HL-60/S4 (cell line): ENCODE results near the gene MEOX1.

Experiments
- in situ Hi-C: fragments of 300-500 bp; cut with MboI; formaldehyde crosslinking; loops from 2 replicates; pipeline ENCODE4 v1.14.3; 2022; ENCODE audit warnings: low sequenced_read_pairs

MEOX1 gene

DNA sequence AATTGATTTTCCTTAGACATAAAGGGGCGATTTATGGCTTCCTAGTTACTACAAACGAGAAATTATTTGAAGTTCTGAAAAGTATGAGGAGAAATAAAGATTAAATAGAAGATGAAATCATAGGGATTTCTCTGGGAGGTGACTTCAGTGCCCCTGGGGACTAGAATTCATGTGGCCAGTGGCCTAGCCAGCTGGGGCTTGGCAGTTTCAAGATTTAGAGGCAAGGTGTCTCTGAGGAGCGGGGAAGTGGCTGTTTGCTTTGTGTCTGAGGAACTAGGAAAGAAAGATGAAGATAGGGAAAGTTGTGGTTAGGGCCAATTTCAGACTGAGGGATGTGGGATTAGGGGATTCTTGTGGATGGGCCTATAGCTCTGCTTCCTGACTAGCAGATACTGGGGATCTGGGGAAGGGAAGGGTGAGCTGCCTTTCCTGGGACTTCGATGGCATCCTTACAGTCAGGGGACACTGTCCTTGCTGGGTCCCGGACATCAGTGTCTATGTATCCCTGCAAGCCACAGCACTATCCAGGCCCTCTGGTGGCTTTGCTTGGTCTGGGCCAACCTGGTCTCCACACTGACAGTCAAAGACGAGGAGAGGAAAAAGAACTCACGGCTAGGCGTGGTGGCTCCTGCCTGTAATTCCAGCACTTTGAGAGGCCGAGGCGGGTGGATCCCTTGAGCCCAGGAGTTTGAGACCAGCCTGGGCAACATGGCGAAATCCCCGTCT, 22.4 kb upstream of the MEOX1 start:
- in situ Hi-C loops: no loop called here

DNA sequence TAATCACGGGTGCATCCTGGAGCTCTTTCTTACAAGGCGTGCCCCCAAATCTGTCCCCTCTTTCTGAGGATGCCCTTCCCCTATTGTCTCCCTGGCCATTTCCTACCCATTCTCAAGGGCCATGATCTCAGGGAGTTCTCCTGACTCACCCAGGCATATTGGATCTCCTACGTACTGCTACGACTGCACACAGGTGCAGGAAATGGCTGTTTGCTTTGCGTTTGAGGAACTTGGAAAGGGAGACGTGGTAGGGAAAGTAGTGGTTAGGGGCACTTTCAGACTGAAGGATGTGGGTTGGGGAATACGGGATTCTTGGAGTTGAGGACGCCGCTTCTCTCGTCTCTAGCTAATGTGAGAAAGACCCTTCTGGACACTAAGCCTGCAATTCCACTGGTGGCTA, 18.7 kb upstream of the MEOX1 start:
- in situ Hi-C loops: no loop called here

DNA sequence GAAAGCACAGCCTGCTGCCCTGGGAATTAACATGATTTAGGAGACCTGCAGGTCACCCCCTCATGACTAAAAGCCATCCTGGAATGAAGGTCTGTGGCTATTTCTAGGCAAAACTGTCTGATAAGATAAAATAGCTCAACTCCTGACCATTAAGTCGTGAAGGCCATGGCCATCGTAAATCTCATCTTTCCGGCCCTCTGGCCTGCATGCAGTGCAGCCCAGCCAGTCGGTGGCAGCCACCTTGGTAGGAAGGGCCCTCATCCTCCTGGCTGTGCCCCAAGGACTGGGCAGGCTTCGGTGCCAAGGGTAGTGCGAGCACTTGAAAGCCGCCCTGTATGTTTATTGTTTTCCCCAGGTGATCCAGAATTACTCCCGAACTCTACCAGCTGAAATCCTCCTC, 18.2 kb upstream of the MEOX1 start:
- in situ Hi-C loops: no loop called here

DNA sequence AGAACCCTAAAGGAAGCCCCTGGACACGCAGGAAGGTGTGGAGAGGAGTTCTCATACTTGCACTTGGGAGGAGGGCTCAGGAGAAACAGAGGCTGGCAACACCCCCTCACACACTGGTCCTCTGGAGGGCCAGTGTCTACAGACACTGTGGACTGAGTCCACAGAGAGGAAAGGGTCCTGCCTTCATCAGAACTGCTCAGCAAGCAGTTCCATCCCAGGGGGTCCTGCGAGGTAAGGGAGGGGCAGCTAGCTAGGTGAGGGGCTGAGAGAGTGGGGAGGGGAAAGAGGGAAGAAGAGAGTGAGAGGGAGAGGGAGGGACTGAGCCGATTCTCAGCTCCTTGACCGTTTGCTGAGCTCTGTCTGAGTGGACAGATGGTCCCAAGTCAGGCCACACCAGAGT, 17.7 kb upstream of the MEOX1 start:
- in situ Hi-C loops: no loop called here

DNA sequence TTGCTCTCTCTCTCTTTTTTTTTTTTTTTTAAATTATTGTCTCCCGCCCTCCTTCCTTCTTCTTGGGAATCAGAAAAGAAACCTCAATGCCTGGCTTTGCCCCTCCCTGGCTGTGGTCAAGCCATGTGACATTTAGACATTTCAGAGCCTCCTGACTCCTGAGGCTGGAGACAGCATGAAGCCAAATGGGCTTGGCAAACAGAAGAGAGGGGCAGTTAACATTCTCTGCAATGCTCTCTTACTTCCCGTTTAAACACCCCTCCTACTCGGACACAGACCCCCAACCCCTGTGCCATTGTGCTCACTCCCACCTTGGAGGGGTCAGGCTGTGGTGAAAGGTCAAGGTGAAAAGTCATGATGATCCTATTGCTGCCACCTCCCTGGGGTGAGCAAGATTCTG, 14.7 kb upstream of the MEOX1 start:
- in situ Hi-C loops: no loop called here

DNA sequence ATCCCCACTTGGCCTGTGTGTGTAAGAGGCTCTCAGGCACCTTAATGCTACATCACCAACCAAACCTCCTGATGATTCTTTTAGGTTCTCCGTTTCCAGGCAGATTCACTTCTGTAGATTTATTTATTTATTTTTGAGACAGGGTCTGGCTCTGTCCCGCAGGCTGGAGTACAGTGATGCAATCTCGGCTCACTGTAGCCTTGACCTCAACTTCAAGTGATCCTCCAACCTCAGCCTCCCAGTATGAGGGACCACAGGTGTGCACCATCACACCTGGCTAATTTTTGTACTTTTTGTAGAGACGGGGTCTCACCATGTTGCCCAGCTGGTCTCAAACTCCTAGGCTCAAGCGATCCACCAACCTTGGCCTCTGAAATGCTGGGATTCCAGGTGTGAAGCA, 12.7 kb upstream of the MEOX1 start:
- in situ Hi-C loops: loop anchor here (5.0 kb wide), 1 partner anchor 97 kb away; no protein-coding TSS in a partner anchor

DNA sequence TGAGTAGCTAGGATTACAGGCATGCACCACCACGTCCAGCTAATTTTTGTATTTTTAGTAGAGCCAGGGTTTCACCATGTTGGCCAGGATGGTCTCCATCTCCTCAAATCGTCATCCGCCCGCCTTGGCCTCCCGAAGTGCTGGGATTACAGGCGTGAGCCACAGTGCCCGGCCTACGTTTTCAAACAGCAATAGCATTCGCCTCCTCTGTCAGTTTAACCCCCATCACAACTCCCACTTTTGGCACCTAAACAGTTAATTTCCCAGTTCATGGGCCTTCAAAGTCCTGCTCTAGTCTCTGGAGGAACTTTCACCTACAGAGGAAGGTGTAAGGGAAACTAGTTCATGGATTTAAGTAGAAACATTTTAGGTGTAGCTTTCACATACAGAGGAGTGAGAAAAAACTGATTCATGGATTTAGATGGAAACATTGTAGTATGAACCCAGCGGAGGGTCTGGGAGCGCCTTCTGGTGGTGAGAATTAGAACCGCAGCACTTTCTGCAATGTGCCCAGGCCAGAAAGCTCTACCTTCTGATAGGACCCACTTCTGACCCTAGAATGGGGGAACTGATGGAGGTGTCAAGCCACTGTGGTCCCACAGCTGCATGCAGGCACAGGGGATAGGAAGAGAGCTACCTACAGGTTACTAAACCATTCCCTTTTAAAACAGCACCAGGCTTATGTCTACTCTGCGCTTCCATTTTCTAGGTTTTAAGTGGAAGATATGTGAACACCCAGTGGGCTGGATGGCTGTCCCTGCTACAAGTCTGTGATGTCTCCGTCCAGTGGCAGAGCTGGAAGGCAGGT, 12.0 kb upstream of the MEOX1 start:
- in situ Hi-C loops: loop anchor here (5.0 kb wide), 1 partner anchor 96 kb away; no protein-coding TSS in a partner anchor

DNA sequence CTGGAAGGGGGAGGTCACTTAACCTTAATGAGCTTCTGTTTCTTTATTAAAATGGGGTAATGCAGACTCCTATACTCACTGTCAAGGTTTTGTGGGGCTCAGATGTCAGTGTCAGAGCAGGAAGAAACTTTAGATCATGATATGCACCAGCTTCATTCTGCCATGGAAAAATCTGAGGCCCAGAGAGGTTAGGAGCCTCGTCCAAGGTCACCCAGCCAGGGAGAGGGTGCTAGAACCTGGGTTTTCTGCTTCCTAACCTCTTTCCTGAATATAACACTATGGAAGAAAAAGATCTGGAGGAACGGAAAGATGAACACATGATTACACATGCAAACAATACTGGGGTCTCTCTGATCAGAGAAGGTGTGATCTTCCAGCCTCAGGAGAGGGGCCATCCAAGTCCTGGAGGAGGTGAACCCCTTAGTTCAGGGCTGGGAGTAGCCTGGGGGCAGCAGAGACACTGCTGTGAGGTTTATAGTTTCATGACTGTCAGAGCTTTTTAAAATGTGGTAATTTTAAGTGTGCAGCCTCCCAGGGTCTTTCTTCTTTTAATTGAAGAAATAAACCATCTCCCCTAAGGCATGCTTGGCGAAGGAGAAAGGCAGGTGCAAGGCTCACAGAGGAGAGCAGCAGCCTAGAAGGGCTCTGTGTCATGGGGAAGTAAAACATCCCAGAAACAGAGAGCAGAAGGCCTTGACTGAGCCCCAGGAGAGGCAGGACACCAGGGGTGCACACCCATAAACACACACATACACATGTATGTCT, 10.2 kb upstream of the MEOX1 start:
- in situ Hi-C loops: loop anchor here (5.0 kb wide), 1 partner anchor 95 kb away; no protein-coding TSS in a partner anchor

DNA sequence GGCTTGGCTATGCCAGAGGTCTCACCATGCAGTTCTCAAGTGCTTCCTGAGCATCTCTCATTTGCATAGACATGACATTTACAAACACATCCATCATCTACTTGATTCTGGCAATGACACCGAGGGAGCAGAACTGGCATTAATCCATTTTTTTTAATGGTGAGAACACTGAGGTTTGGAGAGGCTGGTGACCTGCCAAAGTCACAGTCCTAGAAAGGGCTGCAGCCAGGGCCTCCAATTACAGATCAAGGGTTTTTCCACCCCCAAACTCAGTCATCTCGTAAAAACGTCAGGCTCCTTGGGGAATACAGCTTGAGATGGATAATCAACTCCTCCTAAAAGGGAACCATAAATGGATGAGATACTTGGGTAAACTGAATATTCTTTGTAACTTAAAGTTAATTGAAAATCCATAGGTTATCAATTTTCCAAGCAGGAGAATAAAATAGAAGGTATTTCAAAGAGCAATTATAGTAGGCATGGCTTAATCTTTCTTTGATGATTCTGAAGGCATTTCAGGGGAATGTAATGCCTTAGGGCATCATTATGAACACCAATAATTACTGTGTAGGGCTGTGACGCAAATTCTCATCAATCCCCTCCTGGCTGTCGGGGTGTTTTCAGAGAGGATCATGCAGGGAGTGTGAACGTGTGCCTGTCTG, 9.4 kb upstream of the MEOX1 start:
- in situ Hi-C loops: loop anchor here (5.0 kb wide), 1 partner anchor 94 kb away; no protein-coding TSS in a partner anchor

DNA sequence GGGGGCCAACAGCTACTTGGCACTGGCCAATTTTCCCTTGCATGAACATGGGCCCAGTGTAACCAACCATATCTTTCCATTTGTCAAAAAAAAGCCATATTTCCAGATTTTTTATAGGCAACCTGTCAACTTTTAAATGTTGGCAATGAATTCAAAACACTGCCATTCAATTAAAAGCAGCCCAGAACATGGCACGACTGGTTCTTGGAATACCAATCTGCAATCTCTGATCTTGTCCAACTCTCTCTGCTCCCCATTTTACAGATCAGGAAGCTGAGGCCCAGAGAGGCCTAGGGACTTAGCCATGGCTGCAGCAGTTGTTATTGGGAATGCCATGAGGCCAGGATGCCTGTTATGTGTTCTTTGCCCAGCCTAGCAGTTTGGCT, 8.9 kb upstream of the MEOX1 start:
- in situ Hi-C loops: loop anchor here (5.0 kb wide), 1 partner anchor 93 kb away; no protein-coding TSS in a partner anchor

DNA sequence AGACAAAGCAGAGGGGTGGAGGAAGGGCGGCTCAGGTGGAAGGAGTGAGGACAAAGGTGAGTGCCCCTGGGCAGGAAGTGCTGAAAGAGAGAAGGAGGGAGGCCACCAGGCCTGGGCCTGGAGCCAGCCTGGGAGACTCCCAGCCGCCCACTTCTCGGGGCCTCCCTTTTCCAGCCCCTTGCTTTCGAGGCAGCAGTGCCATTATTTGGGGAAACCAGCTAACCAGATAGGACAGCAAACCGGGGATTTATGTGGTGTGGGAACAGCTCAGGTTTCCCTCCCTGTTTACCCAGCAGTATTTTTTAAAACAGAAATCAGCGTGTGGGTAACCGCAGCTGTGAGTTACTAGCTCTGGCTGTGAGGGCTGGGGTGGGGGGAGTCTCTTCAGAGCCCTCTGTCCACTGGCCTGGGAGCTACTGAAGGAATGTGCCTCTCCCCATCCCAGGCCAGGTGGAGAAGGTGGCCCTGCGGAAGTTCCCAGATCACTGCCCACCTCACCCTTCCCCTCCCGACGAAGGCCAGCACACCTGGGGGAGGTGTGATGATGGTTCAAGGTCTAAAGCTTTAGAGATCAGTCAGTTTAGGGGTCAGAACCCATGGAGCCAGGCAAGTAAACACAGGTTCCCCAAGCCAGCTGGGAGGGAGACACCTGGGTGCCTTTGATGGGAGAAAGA, 8.4 kb upstream of the MEOX1 start:
- in situ Hi-C loops: loop anchor here (5.0 kb wide), 1 partner anchor 93 kb away; no protein-coding TSS in a partner anchor

DNA sequence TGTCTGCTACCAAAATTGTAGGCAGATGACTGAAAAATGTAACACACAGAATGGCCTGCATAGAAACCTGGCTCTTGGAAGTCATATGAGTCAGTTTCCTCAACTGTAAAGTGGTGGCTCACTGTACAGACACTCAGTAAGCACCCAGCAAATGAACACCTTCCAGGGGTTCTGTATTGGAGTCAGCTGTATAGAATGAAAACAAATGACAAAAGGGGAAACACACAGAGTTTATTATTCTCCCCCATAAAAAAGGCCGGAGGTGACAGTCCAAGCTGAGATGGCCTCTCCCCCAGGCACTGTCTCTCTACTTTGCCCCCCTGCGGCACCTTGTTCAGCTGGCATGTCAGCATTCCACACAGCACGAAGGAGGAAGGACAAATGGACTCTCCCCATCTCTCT, 6.2 kb upstream of the MEOX1 start:
- in situ Hi-C loops: no loop called here

DNA sequence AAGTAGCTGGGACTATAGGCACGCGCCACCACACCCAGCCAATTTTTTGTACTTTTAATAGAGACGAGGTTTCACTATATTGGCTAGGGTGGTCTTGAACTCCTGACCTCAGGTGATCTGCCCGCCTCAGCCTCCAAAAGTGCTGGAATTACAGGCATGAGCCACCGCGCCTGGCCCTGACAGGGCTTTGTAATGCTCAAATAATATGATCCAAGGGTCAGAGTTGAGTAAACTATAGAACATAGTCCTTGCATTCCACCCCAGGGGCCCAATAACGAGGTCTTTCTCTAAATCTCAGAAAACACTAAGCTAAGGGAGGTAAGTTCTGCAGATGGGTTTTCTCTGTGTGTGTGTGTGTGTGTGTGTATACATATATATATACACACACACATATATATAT, 5.8 kb upstream of the MEOX1 start:
- in situ Hi-C loops: no loop called here

DNA sequence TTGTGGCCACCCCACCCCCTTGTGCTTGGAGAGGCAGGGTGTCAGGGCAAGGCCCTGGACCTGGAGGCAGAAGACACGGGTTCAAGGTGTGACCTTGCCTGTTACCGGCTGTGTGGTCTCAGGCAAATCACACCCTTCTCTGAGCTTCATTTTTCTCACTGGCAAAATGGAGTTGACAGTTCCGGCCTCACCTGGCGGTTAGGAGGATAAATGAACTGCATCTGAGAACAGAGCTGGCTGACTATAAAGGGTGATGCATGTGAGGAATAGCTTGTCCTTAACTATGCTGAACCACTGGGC, 4.2 kb upstream of the MEOX1 start:
- in situ Hi-C loops: no loop called here

DNA sequence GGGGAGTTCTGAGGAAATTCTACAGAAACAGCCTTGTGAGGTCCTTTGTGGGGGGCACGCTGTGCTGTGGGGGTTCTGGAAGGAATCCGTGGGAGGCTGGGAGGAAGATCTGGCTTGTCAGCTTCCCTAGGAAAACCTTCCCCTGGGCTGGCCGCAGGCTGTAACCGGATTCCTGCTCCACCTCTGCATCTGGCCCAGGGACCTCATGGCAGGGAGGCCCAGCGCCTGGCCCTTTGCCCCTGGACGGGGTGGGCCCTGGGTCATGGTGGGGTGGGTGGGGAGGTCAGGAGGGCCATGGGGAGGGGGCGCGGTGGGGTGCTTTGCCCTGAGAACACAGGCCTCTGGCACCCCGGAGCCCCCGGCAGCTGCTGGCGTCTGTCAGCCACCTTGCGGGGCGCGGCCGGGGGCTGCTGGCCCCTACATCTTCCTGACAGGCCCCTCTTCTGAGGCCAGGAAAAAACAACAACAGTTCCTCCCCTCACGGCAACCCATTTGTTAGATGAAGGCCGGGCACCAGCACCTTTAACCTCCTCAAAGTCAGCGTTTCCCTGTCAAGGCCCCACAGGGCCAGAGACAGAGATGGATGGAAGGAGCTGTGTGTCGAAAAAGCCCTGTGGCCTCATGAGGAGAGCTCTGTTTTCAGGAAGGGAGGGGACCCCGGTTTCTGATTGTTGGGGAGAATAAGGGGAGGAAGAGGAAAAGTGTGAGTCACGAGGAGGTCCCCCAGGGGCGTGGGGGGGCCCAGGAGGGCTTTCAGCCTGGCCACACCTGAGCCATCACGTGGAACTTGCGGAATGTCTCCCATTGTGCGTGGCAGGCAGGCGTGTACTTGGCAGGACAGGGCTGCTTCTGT, 3.6 kb upstream of the MEOX1 start:
- in situ Hi-C loops: no loop called here

DNA sequence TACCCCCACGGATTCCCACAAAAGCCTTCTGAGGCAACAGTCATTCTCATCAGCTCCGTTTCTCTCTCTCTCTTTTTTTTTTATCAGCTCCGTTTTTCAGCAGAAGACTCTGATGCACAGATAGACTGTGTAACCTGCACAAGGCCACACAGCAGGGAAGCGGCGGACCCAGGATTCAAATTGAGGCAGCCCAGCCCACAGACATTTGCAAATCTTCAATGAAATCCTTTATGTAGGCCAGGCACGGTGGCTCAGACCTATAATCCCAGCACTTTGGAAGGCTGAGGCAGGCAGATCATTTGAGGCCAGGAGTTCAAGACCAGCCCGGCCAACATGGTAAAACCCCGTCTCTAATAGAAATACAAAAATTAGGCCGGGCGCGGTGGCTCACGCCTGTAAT, 2.4 kb upstream of the MEOX1 start:
- in situ Hi-C loops: no loop called here

DNA sequence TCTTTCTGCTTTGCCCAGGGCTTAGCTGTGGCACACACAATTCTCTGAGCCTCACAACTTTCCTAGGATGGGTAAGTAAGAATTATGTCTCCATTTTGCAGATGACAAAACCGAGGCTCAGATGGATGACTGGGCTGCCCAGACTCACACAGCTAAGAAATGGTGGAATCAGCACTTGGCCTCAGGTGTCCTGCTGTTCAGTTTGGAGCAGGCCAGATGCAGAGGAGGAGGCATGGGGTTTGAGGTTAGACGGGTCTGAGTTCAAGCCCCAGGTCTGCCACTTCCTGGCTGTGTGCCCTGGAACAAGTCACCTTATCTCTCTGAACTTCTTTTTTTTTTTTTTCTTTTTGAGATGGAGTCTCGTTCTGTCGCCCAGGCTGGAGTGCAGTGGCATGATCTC, 1.7 kb upstream of the MEOX1 start:
- in situ Hi-C loops: no loop called here

DNA sequence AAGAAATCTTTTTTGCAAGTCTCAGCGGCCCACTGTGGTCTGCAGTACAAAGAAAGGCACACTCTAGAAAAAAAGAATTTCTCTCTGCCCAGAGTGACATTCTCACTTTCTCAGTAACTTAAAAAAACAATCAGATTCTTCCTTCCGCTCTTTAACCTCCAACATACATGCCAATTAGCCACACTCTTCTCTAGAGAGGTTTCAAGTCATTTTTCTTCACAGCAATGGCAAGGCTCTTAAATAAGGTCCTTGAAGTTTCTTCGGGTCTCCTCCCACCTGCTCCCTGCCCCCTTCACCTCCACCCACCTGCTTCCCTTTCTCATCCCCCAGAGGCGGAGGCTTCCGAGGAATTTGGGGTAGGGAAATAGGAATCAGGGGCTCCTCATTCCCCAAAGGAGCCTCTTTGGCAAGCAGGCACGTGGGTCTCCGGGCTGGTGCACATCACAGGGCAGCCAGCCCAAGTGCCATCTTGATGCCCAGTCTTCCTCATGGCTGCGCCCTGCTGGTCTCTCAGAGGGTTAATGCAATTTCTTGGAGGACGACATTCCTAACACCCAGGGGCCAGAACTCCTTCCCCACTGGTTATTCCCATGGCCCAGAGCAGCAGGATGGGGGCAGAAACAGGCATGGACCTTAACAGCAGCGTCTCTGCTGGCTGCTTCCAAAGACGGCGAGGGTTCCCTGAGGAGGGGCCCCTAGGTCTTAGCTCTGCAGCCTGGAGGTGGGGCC, 855 bp upstream of the MEOX1 start:
- in situ Hi-C loops: no loop called here
